HK-2 (cell line): Measurements from ENCODE around the gene KMT2D.

ENCODE experiments used
- DNase-seq: peaks from one replicate; pipeline ENCODE4 v3.0.0-alpha.2; 2018; ENCODE audit not compliant: unreplicated experiment

Gene KMT2D

GRCh38 chr12:49018261-49019119, 42.1 kb downstream of the KMT2D start, which contains the start of gene PRKAG1:
PRKAG1 (minus strand) TSS chr12:49018776; CDS start chr12:49018740, 36 bp downstream.
- peak; percentile 96 for DNase-seq

DNA sequence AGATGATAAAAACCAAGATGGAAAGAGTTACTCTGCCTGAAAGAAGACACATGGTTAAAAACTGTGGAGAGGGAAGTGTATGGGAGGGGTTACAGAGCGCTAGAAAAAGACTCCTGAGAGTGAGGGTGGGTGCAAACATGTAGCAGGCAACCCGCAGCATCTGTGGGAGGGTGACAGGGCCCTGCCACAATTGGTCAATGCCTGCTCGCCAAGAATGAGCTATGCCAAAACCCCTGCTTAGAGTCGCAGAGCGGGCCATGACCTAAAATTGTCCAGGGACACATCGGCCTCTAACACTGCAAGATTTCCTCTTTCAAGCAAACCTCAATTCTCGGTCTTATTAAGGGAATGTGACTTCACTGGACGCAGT, 42.7 kb downstream of the KMT2D start:
- DNase-seq: no peak

- no peak for DNase-seq
These were observed 45.4 kb downstream of the KMT2D start for GRCh38 chr12:49015196-49015595.

DNA sequence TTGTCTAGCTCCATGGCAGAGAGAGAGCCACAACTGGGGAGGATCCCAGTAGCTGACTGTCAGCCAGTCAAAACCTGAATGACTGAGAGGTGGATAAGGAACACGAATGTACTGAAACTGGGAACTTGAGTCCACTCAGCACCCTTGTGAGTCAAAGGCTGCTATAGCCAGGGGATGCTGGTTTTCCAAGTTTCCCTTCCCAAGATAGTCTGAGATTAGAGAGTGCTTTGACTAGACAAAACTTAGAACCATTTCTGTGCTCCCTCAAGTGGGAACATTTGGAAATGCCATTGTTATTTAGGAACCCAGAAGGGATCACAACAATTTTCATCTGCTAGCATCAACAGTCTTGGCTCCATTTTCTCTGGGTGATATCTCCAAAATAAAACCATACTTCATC, 46.0 kb downstream of the KMT2D start:
- no peak for DNase-seq

DNA sequence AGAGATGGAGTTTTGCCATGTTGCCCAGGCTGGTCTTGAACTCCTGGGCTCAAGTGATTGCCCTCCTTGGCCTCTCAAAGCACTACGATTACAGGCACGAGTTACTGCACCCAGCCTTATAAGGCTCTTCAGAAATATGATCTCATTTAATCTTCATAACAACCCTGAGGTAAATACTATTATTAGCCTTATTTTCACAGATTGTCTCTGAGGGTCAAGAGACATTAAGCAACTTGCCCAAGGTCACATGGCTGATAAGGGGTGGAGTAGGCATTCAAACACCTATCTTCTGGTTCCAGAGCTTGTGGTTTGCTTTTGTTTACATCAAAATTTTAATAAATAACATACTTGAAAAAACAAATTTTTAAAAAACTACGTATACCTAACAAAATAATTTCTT, 47.2 kb downstream of the KMT2D start:
- DNase-seq: no peak

GRCh38 chr12:49012739-49013138, 47.9 kb downstream of the KMT2D start:
- no peak for DNase-seq
